Measurements from ENCODE around the gene KIAA0232.

The KIAA0232 gene

DNA sequence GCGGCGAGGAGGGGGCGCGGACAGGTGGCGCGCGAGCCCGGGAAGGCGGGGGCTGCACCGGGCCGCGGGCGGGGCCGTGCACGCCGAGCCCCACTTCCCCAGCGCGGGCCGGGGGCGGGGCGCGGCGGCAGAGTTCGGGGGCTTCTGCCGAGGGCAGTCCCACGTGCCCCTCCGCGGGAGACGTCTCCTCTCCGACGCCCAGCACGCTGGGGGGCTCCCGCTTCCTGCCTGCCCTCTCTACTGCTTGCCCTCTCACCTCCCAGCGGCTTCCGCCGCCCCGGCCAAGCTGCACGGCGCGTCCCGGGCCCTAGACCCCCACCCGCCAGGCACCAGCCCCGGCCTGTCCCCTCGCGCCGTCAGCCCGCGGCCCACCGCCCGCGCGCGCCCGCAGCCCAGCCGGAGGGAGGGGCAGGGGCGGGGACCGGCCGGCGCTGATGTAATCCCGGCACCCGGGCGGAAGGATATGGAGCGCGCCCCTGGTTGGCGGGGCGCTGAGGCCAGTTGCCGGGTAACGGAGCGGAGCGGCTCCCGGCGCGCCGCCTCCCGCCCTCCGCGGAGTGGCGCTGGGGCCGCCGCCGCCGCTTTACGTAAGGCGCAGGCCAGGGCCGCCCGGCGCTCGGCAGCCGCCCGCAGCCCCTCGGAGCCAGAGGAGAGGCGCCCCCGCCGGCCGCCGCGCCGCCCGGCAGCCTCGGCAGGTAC, at the start of gene KIAA0232:
Gene KIAA0232, plus strand, starts transcription at position 581 of the 699 bp plus-strand sequence. CDS start 41,727 bp downstream, outside the sequence.
- Histone ChIP-seq H3K27me3 (ENCODE audit: control insufficient read depth, insufficient read depth, low read length) (no peaks in the 10 kb centered on the region), H3K4me2 (ENCODE audit: low read length) (peak within 1 kb of the TSS; percentile 87), H3K4me1 (no peaks in the 10 kb centered on the region), H3K9me3 (ENCODE audit: control insufficient read depth, low read length) (no peaks in the 10 kb centered on the region), H3K79me2 (peaks cover 22% of the 10 kb centered on the region), H2AFZ (peak within 1 kb of the TSS; percentile 75), H3K9ac (peak within 1 kb of the TSS; percentile 94), H3K4me3 (ENCODE audit: low read depth, low read length) (peak within 1 kb of the TSS; percentile 94), H3K27ac (peak within 1 kb of the TSS; percentile 94), H3K36me3 (ENCODE audit: control insufficient read depth, insufficient read depth, low read length) (no peaks in the 10 kb centered on the region)
- TF ChIP-seq CTCF (IDR thresholded peaks at IDR 0.05), result no peak

DNA sequence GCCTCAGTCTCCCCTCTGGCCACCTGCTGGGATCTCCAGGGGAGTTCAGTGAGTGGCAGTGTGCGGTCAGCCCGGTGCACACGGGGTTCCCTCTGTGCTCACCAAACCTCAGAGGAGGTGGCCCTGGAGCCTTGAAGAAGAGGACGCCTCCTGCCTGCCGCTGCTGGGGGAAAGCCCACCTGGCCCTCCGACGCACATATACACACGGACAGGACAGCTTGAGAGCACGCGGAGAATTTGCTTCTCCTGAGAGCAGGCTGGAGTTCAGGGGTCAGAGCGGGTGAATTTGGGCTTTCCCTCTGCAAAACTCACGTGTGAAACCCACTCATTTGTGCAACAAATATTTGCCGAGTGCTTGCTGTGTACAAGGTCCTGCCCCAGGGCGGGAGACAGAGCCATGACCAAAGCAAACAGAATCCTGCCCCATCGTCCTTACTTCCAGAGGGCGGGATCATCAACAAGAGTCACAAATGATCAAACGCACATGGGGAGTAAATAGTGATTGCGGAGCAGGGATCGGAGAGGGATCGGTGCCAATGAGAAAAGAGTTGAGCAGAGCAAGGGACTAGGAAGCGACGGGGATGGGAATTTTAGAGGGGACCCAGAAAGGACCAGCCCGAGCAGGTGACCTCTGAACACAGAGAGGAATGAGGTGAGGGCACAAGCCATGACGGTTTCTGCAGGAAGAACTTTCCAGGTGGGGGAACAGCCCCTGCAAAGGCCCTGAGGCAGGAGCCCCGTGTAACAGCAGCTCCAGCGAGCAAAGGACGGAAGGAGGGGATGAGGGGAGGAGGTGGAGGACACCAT, 49.0 kb upstream of the KIAA0232 start:
- Histone ChIP-seq H3K4me2 (ENCODE audit: low read length) (no peak overlapping the region), H3K9ac (no peak overlapping the region), H3K9me3 (ENCODE audit: control insufficient read depth, low read length) (no peaks in the 10 kb centered on the region), H3K27me3 (ENCODE audit: control insufficient read depth, insufficient read depth, low read length) (no peaks in the 10 kb centered on the region), H3K79me2 (no peaks in the 10 kb centered on the region), H3K4me1 (no peaks in the 10 kb centered on the region), H3K36me3 (ENCODE audit: control insufficient read depth, insufficient read depth, low read length) (no peaks in the 10 kb centered on the region), H3K27ac (no peak overlapping the region), H3K4me3 (ENCODE audit: low read depth, low read length) (no peak overlapping the region), H2AFZ (no peak overlapping the region)
- TF ChIP-seq CTCF (IDR thresholded peaks at IDR 0.05), result no peak

DNA sequence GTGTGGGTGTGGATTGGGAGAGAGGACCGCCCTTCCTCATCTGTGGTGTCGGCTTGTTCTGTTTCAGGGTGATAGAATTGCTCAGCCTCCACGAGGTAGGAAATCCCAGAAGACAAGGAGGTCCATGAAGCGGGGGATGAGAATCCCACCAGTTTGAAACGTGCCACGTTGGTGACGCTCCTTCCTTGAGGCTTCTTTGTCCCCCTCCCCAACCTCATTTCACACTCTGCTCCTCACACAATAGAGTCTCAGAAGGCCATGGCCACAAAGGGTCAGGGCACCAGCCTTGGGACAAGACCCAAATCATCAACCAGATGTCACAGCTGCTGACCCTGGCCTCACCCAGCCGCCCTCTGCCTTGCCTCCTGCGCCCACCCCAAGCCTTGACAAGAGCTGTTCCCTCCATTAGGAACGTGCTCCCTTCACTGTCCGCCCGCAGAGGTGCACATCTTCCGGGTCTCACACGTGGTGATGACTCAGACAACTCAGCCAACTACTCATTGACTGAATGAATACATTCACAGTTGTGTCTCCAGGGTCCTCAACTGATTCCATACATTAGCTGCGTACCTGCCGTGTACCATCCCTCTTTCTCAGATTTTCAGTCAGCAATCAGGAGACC, 48.3 kb upstream of the KIAA0232 start:
- no peak overlapping the region for H3K9ac ChIP-seq
- no peak for TF ChIP-seq CTCF (IDR thresholded peaks at IDR 0.05)
- no peaks in the 10 kb centered on the region for H3K36me3 ChIP-seq (ENCODE audit: control insufficient read depth, insufficient read depth, low read length)
- H3K4me3 ChIP-seq (ENCODE audit: low read depth, low read length), result no peak overlapping the region
- no peak overlapping the region for H3K4me2 ChIP-seq (ENCODE audit: low read length)
- no peaks in the 10 kb centered on the region for H3K79me2 ChIP-seq
- H3K27ac ChIP-seq, result no peak overlapping the region
- no peaks in the 10 kb centered on the region for H3K4me1 ChIP-seq
- H3K9me3 ChIP-seq (ENCODE audit: control insufficient read depth, low read length), result no peaks in the 10 kb centered on the region
- H2AFZ ChIP-seq, result no peak overlapping the region
- no peaks in the 10 kb centered on the region for H3K27me3 ChIP-seq (ENCODE audit: control insufficient read depth, insufficient read depth, low read length)

GRCh38 chr4:6739920-6740319, 42.6 kb upstream of the KIAA0232 start:
- no peaks in the 10 kb centered on the region for H3K36me3 ChIP-seq (ENCODE audit: control insufficient read depth, insufficient read depth, low read length)
- H3K4me2 ChIP-seq (ENCODE audit: low read length), result no peak overlapping the region
- no peaks in the 10 kb centered on the region for H3K79me2 ChIP-seq
- H3K9me3 ChIP-seq (ENCODE audit: control insufficient read depth, low read length), result no peaks in the 10 kb centered on the region
- H3K27ac ChIP-seq, result no peak overlapping the region
- H3K4me3 ChIP-seq (ENCODE audit: low read depth, low read length), result no peak overlapping the region
- no peaks in the 10 kb centered on the region for H3K4me1 ChIP-seq
- no peak for TF ChIP-seq CTCF (IDR thresholded peaks at IDR 0.05)
- H2AFZ ChIP-seq, result no peak overlapping the region
- H3K9ac ChIP-seq, result no peak overlapping the region
- H3K27me3 ChIP-seq (ENCODE audit: control insufficient read depth, insufficient read depth, low read length), result no peaks in the 10 kb centered on the region

All from parathyroid adenoma (tissue), 2 donors.